ENCODE data around the gene RAPSN. TPM values are rescaled to one million over a fixed set of nuclear protein-coding genes. Genes with fewer than 3 reads are reported as not detected.

Gene RAPSN
- polyA plus RNA-seq, 1 donor (not counting 4 experiments of a cell fraction or from before 2014, with no cell fraction given): 0.28 TPM

- Histone ChIP-seq H3K27me3 (ENCODE audit: control insufficient read depth, extremely low read depth, insufficient read depth, low read length) (no peaks in the 10 kb centered on the region), H4K20me1 (ENCODE audit: control insufficient read depth, extremely low read depth, insufficient read depth, low read length) (peaks cover 3% of the 10 kb centered on the region), H3K36me3 (ENCODE audit: control insufficient read depth in 2 of 2, extremely low read depth in 1 of 2, insufficient read depth in 2 of 2, low read length in 2 of 2) (peaks cover 16 to 34% of the 10 kb centered on the region in 2 experiments), H3K9ac (ENCODE audit: control insufficient read depth, extremely low read depth, insufficient read depth, low read length) (no peak overlapping the region), H3K79me2 (ENCODE audit: control insufficient read depth, insufficient read depth, low read length) (peaks cover 41% of the 10 kb centered on the region), H2AFZ (ENCODE audit: control insufficient read depth, low read length) (no peak overlapping the region), H3K9me3 (ENCODE audit: control insufficient read depth, low read depth, low read length) (no peaks in the 10 kb centered on the region), H3K9me1 (ENCODE audit: control insufficient read depth, extremely low read depth, insufficient read depth, low read length) (no peaks in the 10 kb centered on the region), H3K4me3 (ENCODE audit: control insufficient read depth in 2 of 3, extremely low read depth in 1 of 3, insufficient read depth in 2 of 3, low read depth in 1 of 3, low read length in 3 of 3) (no peak overlapping the region), H3K4me1 (ENCODE audit: control insufficient read depth, extremely low read depth, insufficient read depth, low read length) (no peaks in the 10 kb centered on the region), H3K27ac (ENCODE audit: control insufficient read depth, insufficient read depth, low read length) (no peak overlapping the region), H3K4me2 (ENCODE audit: control insufficient read depth, extremely low read depth, insufficient read depth, low read depth, low read length) (no peak overlapping the region)
- DNase-seq (ENCODE audit: low read depth, low spot score) (no peak), FAIRE-seq (no peak)
- TF ChIP-seq EZH2 (IDR thresholded peaks at IDR 0.05; ENCODE audit: low read length): no peak
- TF ChIP-seq CTCF (optimal IDR thresholded peaks at IDR 0.05 in 1 of 3, IDR thresholded peaks at IDR 0.05 in 1 of 3, conservative IDR thresholded peaks at IDR 0.05 in 1 of 3; ENCODE audit: extremely low read depth in 1 of 3, insufficient read depth in 2 of 3, low read length in 3 of 3): no peak
- dilution Hi-C loops (cut with MboI; ENCODE audit: extremely low pct_ligation_motif_present, low sequenced_read_pairs): no loop called here
Observed at GRCh38 chr11:47488674-47489394, 39.9 kb upstream of the RAPSN start.

- TF ChIP-seq CTCF (optimal IDR thresholded peaks at IDR 0.05 in 1 of 3, IDR thresholded peaks at IDR 0.05 in 1 of 3, conservative IDR thresholded peaks at IDR 0.05 in 1 of 3; ENCODE audit: extremely low read depth in 1 of 3, insufficient read depth in 2 of 3, low read length in 3 of 3) (no peak), EZH2 (IDR thresholded peaks at IDR 0.05; ENCODE audit: low read length) (no peak)
- H3K79me2 ChIP-seq (ENCODE audit: control insufficient read depth, insufficient read depth, low read length): peaks cover 37% of the 10 kb centered on the region
- H3K9ac ChIP-seq (ENCODE audit: control insufficient read depth, extremely low read depth, insufficient read depth, low read length): no peak overlapping the region
- no peak overlapping the region for H3K4me2 ChIP-seq (ENCODE audit: control insufficient read depth, extremely low read depth, insufficient read depth, low read depth, low read length)
- H4K20me1 ChIP-seq (ENCODE audit: control insufficient read depth, extremely low read depth, insufficient read depth, low read length): peaks cover 3% of the 10 kb centered on the region
- H3K36me3 ChIP-seq (ENCODE audit: control insufficient read depth in 2 of 2, extremely low read depth in 1 of 2, insufficient read depth in 2 of 2, low read length in 2 of 2): peaks cover 20 to 35% of the 10 kb centered on the region in 2 experiments
- FAIRE-seq (no peak), DNase-seq (ENCODE audit: low read depth, low spot score) (no peak)
- no peaks in the 10 kb centered on the region for H3K4me1 ChIP-seq (ENCODE audit: control insufficient read depth, extremely low read depth, insufficient read depth, low read length)
- H3K4me3 ChIP-seq (ENCODE audit: control insufficient read depth in 2 of 3, extremely low read depth in 1 of 3, insufficient read depth in 2 of 3, low read depth in 1 of 3, low read length in 3 of 3): no peak overlapping the region
- no peak overlapping the region for H3K27ac ChIP-seq (ENCODE audit: control insufficient read depth, insufficient read depth, low read length)
- H3K9me3 ChIP-seq (ENCODE audit: control insufficient read depth, low read depth, low read length): no peaks in the 10 kb centered on the region
- no peaks in the 10 kb centered on the region for H3K27me3 ChIP-seq (ENCODE audit: control insufficient read depth, extremely low read depth, insufficient read depth, low read length)
- H3K9me1 ChIP-seq (ENCODE audit: control insufficient read depth, extremely low read depth, insufficient read depth, low read length): peaks cover 1% of the 10 kb centered on the region
- no peak overlapping the region for H2AFZ ChIP-seq (ENCODE audit: control insufficient read depth, low read length)
- dilution Hi-C loops (cut with MboI; ENCODE audit: extremely low pct_ligation_motif_present, low sequenced_read_pairs): no loop called here
Observed at GRCh38 chr11:47488111-47488510, 39.2 kb upstream of the RAPSN start.

Measured in keratinocyte (primary cell).